Renal cortex interstitium (tissue), 11 donors: ENCODE data around the gene PLOD2. TPM values are rescaled to one million over a fixed set of nuclear protein-coding genes. Genes with fewer than 3 reads are reported as not detected.

Source experiments
- DNase-seq, 11 donors: peaks; one replicate each; pipeline ENCODE4 v3.0.0-alpha.2; 2013; ENCODE audit warnings: low read depth in 9 of 11, low spot score in 4 of 11; ENCODE audit errors: extremely low read depth in 1 of 11
- polyA plus RNA-seq, 3 donors: library from polyadenylated mRNA; unstranded; fragments of 120-200 nt; gene quantifications; one replicate each; pipeline ENCODE4 v1.2.1, GENCODE V29; 2013; ENCODE audit not compliant: insufficient read length in 3 of 3

Gene PLOD2
- polyA plus RNA-seq, 3 donors, result 136 to 191 (median 183) TPM

- no peak for DNase-seq
These were observed 3.5 kb downstream of the PLOD2 start for GRCh38 chr3:146157325-146158060.

- no peak for DNase-seq
These were observed 4.2 kb downstream of the PLOD2 start for GRCh38 chr3:146156666-146157314.

- DNase-seq, result no peak
These were observed 4.9 kb downstream of the PLOD2 start for GRCh38 chr3:146156095-146156494.

GRCh38 chr3:146154995-146155394 lies 6.0 kb downstream of the PLOD2 start:
- no peak for DNase-seq

GRCh38 chr3:146154316-146154715 lies 6.7 kb downstream of the PLOD2 start:
- DNase-seq, result no peak

GRCh38 chr3:146153429-146153828 lies 7.6 kb downstream of the PLOD2 start:
- no peak for DNase-seq

GRCh38 chr3:146152834-146153233 lies 8.2 kb downstream of the PLOD2 start:
- DNase-seq, result peak in 2 of 11 donors; percentile 18 to 37

- DNase-seq, result no peak
These were observed 12.5 kb downstream of the PLOD2 start for GRCh38 chr3:146148468-146148931.

- DNase-seq, result no peak
These were observed 15.3 kb downstream of the PLOD2 start for GRCh38 chr3:146145642-146146041.

- peak in 1 of 11 donors; percentile 33 for DNase-seq
These were observed 18.2 kb downstream of the PLOD2 start for GRCh38 chr3:146142757-146143156.

GRCh38 chr3:146139586-146140110 lies 21.3 kb downstream of the PLOD2 start:
- no peak for DNase-seq

GRCh38 chr3:146138902-146139301 lies 22.1 kb downstream of the PLOD2 start:
- no peak for DNase-seq

GRCh38 chr3:146136647-146137046 lies 24.3 kb downstream of the PLOD2 start:
- no peak for DNase-seq

- DNase-seq, result no peak
These were observed 26.5 kb downstream of the PLOD2 start for GRCh38 chr3:146134348-146135117.

GRCh38 chr3:146133441-146133840 lies 27.5 kb downstream of the PLOD2 start:
- DNase-seq, result no peak

- DNase-seq, result no peak
These were observed 29.2 kb downstream of the PLOD2 start for GRCh38 chr3:146131616-146132410.

- no peak for DNase-seq
These were observed 30.1 kb downstream of the PLOD2 start for GRCh38 chr3:146130881-146131371.

GRCh38 chr3:146129750-146130149 lies 31.2 kb downstream of the PLOD2 start:
- DNase-seq, result no peak

GRCh38 chr3:146128939-146129338 lies 32.0 kb downstream of the PLOD2 start:
- no peak for DNase-seq
